ENCODE measurements around the gene KCNG2.

Gene KCNG2

DNA sequence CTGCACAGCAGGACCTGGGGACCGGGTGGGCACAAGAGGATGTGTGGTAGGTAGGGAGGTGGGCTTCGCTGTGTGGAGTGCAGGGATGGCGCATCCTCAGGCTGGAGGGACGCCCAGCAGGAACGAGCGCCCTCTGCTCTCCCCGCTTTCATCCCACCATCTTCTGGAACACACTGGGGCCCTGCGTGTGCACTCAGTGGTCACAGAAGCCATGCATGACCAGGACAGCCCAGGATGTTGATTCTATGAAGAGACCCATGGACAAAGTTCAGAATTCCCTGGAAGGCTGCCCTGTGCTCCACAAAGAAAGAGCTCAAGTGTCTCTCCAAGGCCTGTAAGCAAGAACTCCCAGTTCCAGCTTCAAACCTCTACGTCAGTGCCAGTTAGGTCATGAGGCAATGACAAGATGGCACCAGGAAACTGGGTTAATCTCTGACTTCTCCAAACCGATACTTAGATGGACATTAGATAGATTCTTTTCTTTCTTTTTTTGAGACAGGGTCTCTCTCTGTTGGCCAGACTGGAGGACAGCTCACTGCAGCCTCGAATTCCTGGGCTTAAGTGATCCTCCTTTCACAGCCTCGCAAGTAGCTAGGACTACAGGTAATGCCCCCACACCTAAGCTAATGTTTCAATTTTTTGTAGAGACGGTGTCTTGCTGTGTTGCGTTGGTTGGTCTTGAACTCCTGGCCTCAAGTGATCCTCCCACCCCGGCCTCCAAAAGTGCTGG is 150.3 kb downstream of the KCNG2 start:
- no peak for DNase-seq
- Histone ChIP-seq H3K27ac (ENCODE audit: insufficient read depth, low read length, poor library complexity, severe bottlenecking) (no peak overlapping the region), H3K4me3 (ENCODE audit: insufficient read depth, low read depth, low read length, poor library complexity, severe bottlenecking) (no peak overlapping the region), H3K9me3 (ENCODE audit: control insufficient read depth, low read length) (no peaks in the 10 kb centered on the region), H3K36me3 (ENCODE audit: control insufficient read depth, insufficient read depth, low read length) (peaks cover 4% of the 10 kb centered on the region), H3K4me1 (ENCODE audit: control insufficient read depth, insufficient read depth, low read length, poor library complexity, severe bottlenecking) (peaks cover 20% of the 10 kb centered on the region), H3K27me3 (replicated peaks; ENCODE audit: control insufficient read depth, insufficient read depth, low read length, poor library complexity, severe bottlenecking) (no peaks in the 10 kb centered on the region)

GRCh38 chr18:79948719-79949411 is 151.1 kb downstream of the KCNG2 start:
- Histone ChIP-seq H3K9me3 (ENCODE audit: control insufficient read depth, low read length) (no peaks in the 10 kb centered on the region), H3K27me3 (replicated peaks; ENCODE audit: control insufficient read depth, insufficient read depth, low read length, poor library complexity, severe bottlenecking) (no peaks in the 10 kb centered on the region), H3K4me1 (ENCODE audit: control insufficient read depth, insufficient read depth, low read length, poor library complexity, severe bottlenecking) (peaks cover 20% of the 10 kb centered on the region), H3K4me3 (ENCODE audit: insufficient read depth, low read depth, low read length, poor library complexity, severe bottlenecking) (no peak overlapping the region), H3K27ac (ENCODE audit: insufficient read depth, low read length, poor library complexity, severe bottlenecking) (no peak overlapping the region), H3K36me3 (ENCODE audit: control insufficient read depth, insufficient read depth, low read length) (peaks cover 4% of the 10 kb centered on the region)
- DNase-seq, result no peak

Measured in effector memory CD4-positive, alpha-beta T cell (primary cell).